OCI-LY1 (cell line): ENCODE results near the gene IL17RB.
A peak's percentile ranks its signal among the peaks of the same experiment; 100 is the strongest.

ENCODE experiments used
- H2AFZ ChIP-seq: fragments of 200-600 bp; sonication (generic), shearing (Covaris generic); 2 replicates; pipeline ENCODE4 v1.6.0; 2014; ENCODE audit warnings: antibody characterized with exemption, mild to moderate bottlenecking, low read length
- H3F3A ChIP-seq: fragments of 200-600 bp; sonication (generic), shearing (Covaris generic); 2 replicates; pipeline ENCODE4 v1.6.0; 2014; ENCODE audit warnings: mild to moderate bottlenecking, antibody characterized with exemption, low read length, moderate library complexity; ENCODE audit not compliant: insufficient read depth
- H3K27ac ChIP-seq: fragments of 200-600 bp; sonication (generic); 2 replicates; pipeline ENCODE4 v1.5.1; 2014; ENCODE audit warnings: low read length, mixed run types, mild to moderate bottlenecking, low read depth; ENCODE audit not compliant: poor library complexity, severe bottlenecking
- H3K27me3 ChIP-seq: fragments of 200-600 bp; sonication (generic); 2 replicates; pipeline ENCODE4 v1.6.0; 2014; ENCODE audit warnings: antibody characterized with exemption, mild to moderate bottlenecking, low read length, moderate library complexity; ENCODE audit not compliant: insufficient read depth
- H3K36me3 ChIP-seq: fragments of 200-600 bp; sonication (generic); 2 replicates; pipeline ENCODE4 v1.6.1; 2014; ENCODE audit warnings: mild to moderate bottlenecking, antibody characterized with exemption, low read length, moderate library complexity, mixed read lengths; ENCODE audit not compliant: insufficient read depth
- H3K4me1 ChIP-seq: fragments of 200-600 bp; sonication (generic); 2 replicates; pipeline ENCODE4 v1.5.1; 2014; ENCODE audit warnings: mild to moderate bottlenecking, low read length, moderate library complexity; ENCODE audit not compliant: insufficient read depth, severe bottlenecking
- H3K4me2 ChIP-seq: fragments of 200-600 bp; sonication (generic), shearing (Covaris generic); 2 replicates; pipeline ENCODE4 v1.6.1; 2014; ENCODE audit warnings: low read length
- H3K4me3 ChIP-seq: fragments of 200-600 bp; sonication (generic); 2 replicates; pipeline ENCODE4 v1.5.1; 2014; ENCODE audit warnings: low read length, low read depth, mild to moderate bottlenecking, mixed read lengths; ENCODE audit not compliant: poor library complexity, severe bottlenecking
- H3K79me2 ChIP-seq: fragments of 200-600 bp; shearing (Covaris generic); 2 replicates; pipeline ENCODE4 v1.6.1; 2016; ENCODE audit warnings: mixed run types, low read length, mixed read lengths; ENCODE audit not compliant: insufficient read depth
- H3K9ac ChIP-seq: fragments of 200-600 bp; sonication (generic), shearing (Covaris generic); 2 replicates; pipeline ENCODE4 v1.6.1; 2014; ENCODE audit warnings: mild to moderate bottlenecking, low read length, mixed read lengths
- H3K9me2 ChIP-seq: fragments of 200-600 bp; sonication (generic), shearing (Covaris generic); 2 replicates; pipeline ENCODE4 v1.6.1; 2014; ENCODE audit warnings: low read depth, mild to moderate bottlenecking, low read length, mixed read lengths
- H3K9me3 ChIP-seq: fragments of 200-600 bp; shearing (Covaris generic); 2 replicates; pipeline ENCODE4 v1.6.1; 2014; ENCODE audit warnings: low read length, mixed read lengths
- H4K20me1 ChIP-seq: fragments of 200-600 bp; sonication (generic), shearing (Covaris generic); 2 replicates; pipeline ENCODE4 v1.6.0; 2016; ENCODE audit warnings: mild to moderate bottlenecking, low read length; ENCODE audit not compliant: insufficient read depth
- CTCF ChIP-seq: fragments of 200-600 bp; sonication (generic), shearing (Covaris generic); IDR thresholded peaks from 2 replicates; pipeline ENCODE4 v1.5.1; 2017; ENCODE audit warnings: mild to moderate bottlenecking, antibody characterized with exemption, low read length, moderate library complexity, mixed read lengths
- EZH2 ChIP-seq: fragments of 200-600 bp; sonication (generic), shearing (Covaris generic); IDR thresholded peaks from 2 replicates; pipeline ENCODE4 v1.8.0; 2017; ENCODE audit warnings: borderline replicate concordance, mixed run types, mild to moderate bottlenecking, antibody characterized with exemption, low read length, moderate library complexity, mixed read lengths

IL17RB gene

GRCh38 chr3:53846134-53846850, at the start of gene IL17RB, which contains the start of gene CHDH:
TSS of gene IL17RB (plus strand) at chr3:53846568. CDS start at chr3:53846589, 21 bp downstream.
TSS of gene CHDH (minus strand) at chr3:53846419. CDS start at chr3:53824008, 22,411 bp downstream.
- peak within 1 kb of the TSS; percentile 83 for H3K4me2 ChIP-seq
- H3K27ac ChIP-seq = no peak within 1 kb of the TSS
- no peaks in the 10 kb centered on the region for H3K79me2 ChIP-seq
- TF ChIP-seq CTCF (no peak), EZH2 (no peak)
- peak within 1 kb of the TSS; percentile 45; the same call in 1 of the 2 replicates for H3K9ac ChIP-seq
- no peaks in the 10 kb centered on the region for H4K20me1 ChIP-seq
- peak within 1 kb of the TSS; percentile 59 for H3K4me3 ChIP-seq
- peaks cover 22% of the 10 kb centered on the region for H3K4me1 ChIP-seq
- H3F3A ChIP-seq = no peaks in the 10 kb centered on the region
- no peak within 1 kb of the TSS for H2AFZ ChIP-seq
- peaks cover 21% of the 10 kb centered on the region for H3K27me3 ChIP-seq
- no peaks in the 10 kb centered on the region for H3K9me3 ChIP-seq
- no peaks in the 10 kb centered on the region for H3K36me3 ChIP-seq
- H3K9me2 ChIP-seq = no peaks in the 10 kb centered on the region

GRCh38 chr3:53798144-53798543, 48.2 kb upstream of the IL17RB start:
- Histone ChIP-seq H3K9me3 (no peaks in the 10 kb centered on the region), H3K4me1 (no peaks in the 10 kb centered on the region), H3K9me2 (no peaks in the 10 kb centered on the region), H3F3A (no peaks in the 10 kb centered on the region), H3K27me3 (no peaks in the 10 kb centered on the region), H2AFZ (no peak overlapping the region), H3K4me2 (no peak overlapping the region), H3K79me2 (no peaks in the 10 kb centered on the region), H4K20me1 (no peaks in the 10 kb centered on the region), H3K9ac (no peak overlapping the region), H3K27ac (no peak overlapping the region), H3K4me3 (no peak overlapping the region), H3K36me3 (no peaks in the 10 kb centered on the region)
- TF ChIP-seq EZH2 (no peak), CTCF (no peak)

GRCh38 chr3:53799338-53799865, 47.0 kb upstream of the IL17RB start:
- Histone ChIP-seq H3K9me2 (no peaks in the 10 kb centered on the region), H3K79me2 (no peaks in the 10 kb centered on the region), H3K36me3 (no peaks in the 10 kb centered on the region), H2AFZ (no peak overlapping the region), H3F3A (no peaks in the 10 kb centered on the region), H3K27me3 (no peaks in the 10 kb centered on the region), H3K9ac (no peak overlapping the region), H3K4me1 (no peaks in the 10 kb centered on the region), H3K27ac (no peak overlapping the region), H3K4me3 (no peak overlapping the region), H4K20me1 (no peaks in the 10 kb centered on the region), H3K4me2 (no peak overlapping the region), H3K9me3 (no peaks in the 10 kb centered on the region)
- no peak for TF ChIP-seq CTCF
- TF ChIP-seq EZH2 = no peak
